Adrenal gland (tissue), 5 donors: ENCODE data around the gene WWP2.
"Not testable (repeated sequence)": the region's sequence is repeated elsewhere in the genome, so short reads cannot be mapped to it uniquely, and the experiment has no call there.

Experiments used
- POLR2A ChIP-seq, 2 donors: fragments of 450-650 bp; IDR thresholded peaks; one replicate each; pipeline ENCODE4 v1.6.1; 2017; ENCODE audit warnings: antibody characterized with exemption in 2 of 2, mild to moderate bottlenecking in 2 of 2, moderate library complexity in 1 of 2
- TF ChIP-seq, protein P1 (sequence below), 6 experiments: fragments of 450-650 bp in 4 of 6; fragments of 200-600 bp in 2 of 6; sonication (generic) in 1 of 6; IDR thresholded peaks; 1 replicate in 5 of 6; 2 replicates in 1 of 6; pipeline versions ENCODE4 v1.5.1 to v1.8.0; 2016 to 2021; ENCODE audit warnings: antibody characterized with exemption in 6 of 6, mild to moderate bottlenecking in 2 of 6, moderate library complexity in 1 of 6
- donor health status: DM: no; HTN: no; CAD: no.

DNA sequence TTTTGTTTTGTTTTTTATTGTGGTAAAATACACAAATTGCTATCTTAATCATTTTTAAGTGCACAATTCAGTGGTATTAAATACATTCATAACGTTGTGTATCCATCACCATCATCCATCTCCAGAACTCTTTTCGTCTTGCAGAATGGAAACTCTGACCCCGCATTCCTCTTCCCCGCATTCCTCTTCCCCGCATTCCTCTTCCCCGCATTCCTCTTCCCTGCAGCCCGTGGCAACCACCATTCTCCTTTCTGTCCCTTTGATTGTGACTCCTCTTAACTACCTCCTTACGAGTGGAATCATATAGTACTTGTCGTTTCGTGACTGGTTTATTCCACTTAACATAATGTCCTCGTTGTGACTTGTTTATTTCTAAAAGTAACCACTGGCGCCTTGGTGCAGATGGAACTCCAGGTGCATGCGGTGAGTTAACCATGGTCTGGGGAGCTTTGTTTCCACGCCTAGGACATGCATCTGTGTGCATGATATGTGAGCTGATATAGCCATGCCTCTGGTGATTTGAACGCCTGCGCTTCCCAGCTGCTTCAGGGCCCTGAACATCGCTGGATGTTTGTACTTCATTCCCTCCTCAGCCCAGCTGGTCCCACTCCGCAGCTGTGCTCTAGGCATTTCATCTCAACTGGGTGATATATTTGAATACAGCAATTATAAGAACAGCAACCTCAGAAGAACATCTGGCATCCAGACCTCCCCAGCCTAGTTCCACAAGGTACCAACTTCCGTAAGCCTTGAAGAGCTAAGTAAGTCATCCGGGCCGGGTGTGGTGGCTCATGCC is 181.3 kb downstream of the WWP2 start:
- TF ChIP-seq, protein P1, sequence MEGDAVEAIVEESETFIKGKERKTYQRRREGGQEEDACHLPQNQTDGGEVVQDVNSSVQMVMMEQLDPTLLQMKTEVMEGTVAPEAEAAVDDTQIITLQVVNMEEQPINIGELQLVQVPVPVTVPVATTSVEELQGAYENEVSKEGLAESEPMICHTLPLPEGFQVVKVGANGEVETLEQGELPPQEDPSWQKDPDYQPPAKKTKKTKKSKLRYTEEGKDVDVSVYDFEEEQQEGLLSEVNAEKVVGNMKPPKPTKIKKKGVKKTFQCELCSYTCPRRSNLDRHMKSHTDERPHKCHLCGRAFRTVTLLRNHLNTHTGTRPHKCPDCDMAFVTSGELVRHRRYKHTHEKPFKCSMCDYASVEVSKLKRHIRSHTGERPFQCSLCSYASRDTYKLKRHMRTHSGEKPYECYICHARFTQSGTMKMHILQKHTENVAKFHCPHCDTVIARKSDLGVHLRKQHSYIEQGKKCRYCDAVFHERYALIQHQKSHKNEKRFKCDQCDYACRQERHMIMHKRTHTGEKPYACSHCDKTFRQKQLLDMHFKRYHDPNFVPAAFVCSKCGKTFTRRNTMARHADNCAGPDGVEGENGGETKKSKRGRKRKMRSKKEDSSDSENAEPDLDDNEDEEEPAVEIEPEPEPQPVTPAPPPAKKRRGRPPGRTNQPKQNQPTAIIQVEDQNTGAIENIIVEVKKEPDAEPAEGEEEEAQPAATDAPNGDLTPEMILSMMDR (IDR thresholded peaks at IDR 0.05) = not testable (repeated sequence)
- not testable (repeated sequence) for TF ChIP-seq POLR2A (IDR thresholded peaks at IDR 0.05)
